CD4-positive, alpha-beta memory T cell (primary cell): ENCODE data around the gene POLE. TPM values are rescaled to one million over a fixed set of nuclear protein-coding genes. Genes with fewer than 3 reads are reported as not detected.
A peak's percentile ranks its signal among the peaks of the same experiment; 100 is the strongest.

ENCODE experiments used
- CTCF ChIA-PET: fragments of 350-600 bp; sonication (Branson Sonifier 250); formaldehyde crosslinking; loops from one replicate; lab custom pipeline; 2021; ENCODE audit warnings: inconsistent platforms; ENCODE audit not compliant: partially characterized antibody; lab: Charles Lee
- POLR2A ChIA-PET: fragments of 350-600 bp; sonication (Branson Sonifier 250); formaldehyde crosslinking; loops from one replicate; lab custom pipeline; 2021; ENCODE audit not compliant: partially characterized antibody; lab: Charles Lee
- DNase-seq, 5 donors: peaks; one replicate each; pipeline versions ENCODE4 v3.0.0 to v3.0.0-alpha.2; 2020 to 2022; ENCODE audit warnings: mixed read lengths in 1 of 5
- H3K27ac ChIP-seq: one replicate; pipeline ENCODE4 v1.7.0; 2013; ENCODE audit warnings: low read depth, low read length
- H3K27me3 ChIP-seq: 2 replicates; pipeline ENCODE4 v1.7.0; 2013; ENCODE audit warnings: mild to moderate bottlenecking, low read length, moderate library complexity; ENCODE audit not compliant: insufficient read depth
- H3K36me3 ChIP-seq: 2 replicates; pipeline ENCODE4 v1.7.0; 2013; ENCODE audit warnings: mild to moderate bottlenecking, low read length, moderate library complexity; ENCODE audit not compliant: insufficient read depth
- H3K4me1 ChIP-seq: 2 replicates; pipeline ENCODE4 v1.7.0; 2013; ENCODE audit warnings: mild to moderate bottlenecking, low read length, moderate library complexity; ENCODE audit not compliant: insufficient read depth
- H3K4me3 ChIP-seq, 2 donors: one replicate each; pipeline ENCODE4 v1.7.0; 2013; ENCODE audit warnings: low read length in 2 of 2, mild to moderate bottlenecking in 1 of 2
- H3K9me3 ChIP-seq, 2 donors: one replicate each; pipeline ENCODE4 v1.7.0; 2013; ENCODE audit warnings: low read length in 2 of 2, control low read depth in 1 of 2; ENCODE audit not compliant: control insufficient read depth in 1 of 2
- H3K27ac Mint-ChIP-seq, 7 donors: one replicate each; pipeline ENCODE4 v1.8.0; 2020 to 2021; ENCODE audit warnings: mixed read lengths in 7 of 7, mild to moderate bottlenecking in 6 of 7, inconsistent platforms in 3 of 7, moderate library complexity in 3 of 7
- H3K27me3 Mint-ChIP-seq, 2 donors: one replicate each; pipeline ENCODE4 v1.8.0; 2020 to 2021; ENCODE audit warnings: mixed read lengths in 2 of 2
- H3K36me3 Mint-ChIP-seq, 2 donors: one replicate each; pipeline ENCODE4 v1.8.0; 2020 to 2021; ENCODE audit warnings: mixed read lengths in 2 of 2, inconsistent platforms in 1 of 2, mild to moderate bottlenecking in 1 of 2
- H3K4me1 Mint-ChIP-seq, 4 donors: one replicate each; pipeline ENCODE4 v1.8.0; 2020 to 2021; ENCODE audit warnings: mixed read lengths in 4 of 4, mild to moderate bottlenecking in 1 of 4
- H3K4me3 Mint-ChIP-seq, 8 donors: one replicate each; pipeline ENCODE4 v1.8.0; 2020 to 2021; ENCODE audit warnings: mixed read lengths in 8 of 8, mild to moderate bottlenecking in 7 of 8, moderate library complexity in 6 of 8, inconsistent platforms in 3 of 8
- H3K9me3 Mint-ChIP-seq, 8 donors: one replicate each; pipeline ENCODE4 v1.8.0; 2020 to 2021; ENCODE audit warnings: mixed read lengths in 8 of 8, mild to moderate bottlenecking in 5 of 8, inconsistent platforms in 3 of 8, moderate library complexity in 1 of 8
- intact Hi-C: fragments of 100-400 bp; cut with micrococcal nuclease; formaldehyde crosslinking; loops from one replicate; pipeline ENCODE4 v1.15.1; 2023
- polyA plus RNA-seq, 2 donors: library from polyadenylated mRNA; unstranded; fragments of 300-500 nt; fragmentation: Illumina TruSeq; gene quantifications; one replicate each; pipeline ENCODE4 v1.2.3, GENCODE V29; 2021
- total RNA-seq, 2 experiments: library from RNA; stranded (reverse); gene quantifications; one replicate each; pipeline ENCODE4 v1.2.3, GENCODE V29; 2021

The POLE gene
- total and polyA plus RNA-seq, 4 experiments from 2014 or later: 2.2 to 75.4 (median 37.9) TPM

- Histone ChIP-seq H3K9me3 (no peaks in the 10 kb centered on the region), H3K27me3 (no peaks in the 10 kb centered on the region), H3K4me1 (no peaks in the 10 kb centered on the region), H3K36me3 (peaks cover 7% of the 10 kb centered on the region), H3K4me3 (no peak overlapping the region), H3K27ac (no peak overlapping the region)
- peaks cover 8 to 9% of the 10 kb centered on the region in 2 donors for H3K36me3 Mint-ChIP-seq
- intact Hi-C loops: no loop called here
- H3K27ac Mint-ChIP-seq: peak overlapping the region in 1 of 7 donors; percentile 68
- no peak for DNase-seq
- no peak overlapping the region for H3K4me3 Mint-ChIP-seq
- ChIA-PET CTCF (no interaction called here), POLR2A (no interaction called here)
- H3K27me3 Mint-ChIP-seq: no peaks in the 10 kb centered on the region
- no peaks in the 10 kb centered on the region for H3K4me1 Mint-ChIP-seq
- H3K9me3 Mint-ChIP-seq: no peaks in the 10 kb centered on the region
Observed at GRCh38 chr12:132584429-132584828, 102.7 kb downstream of the POLE start.

GRCh38 chr12:132583736-132584135 is 103.4 kb downstream of the POLE start:
- no peak overlapping the region for H3K4me3 Mint-ChIP-seq
- no peak overlapping the region for H3K27ac Mint-ChIP-seq
- peaks cover 12% of the 10 kb centered on the region in 2 donors for H3K36me3 Mint-ChIP-seq
- no peak overlapping the region for H3K27ac ChIP-seq
- no peaks in the 10 kb centered on the region for H3K9me3 ChIP-seq
- intact Hi-C loops: no loop called here
- no peak overlapping the region for H3K4me3 ChIP-seq
- CTCF ChIA-PET: no interaction called here
- no peak for DNase-seq
- POLR2A ChIA-PET: no interaction called here
- no peaks in the 10 kb centered on the region for H3K27me3 ChIP-seq
- no peaks in the 10 kb centered on the region for H3K9me3 Mint-ChIP-seq
- H3K4me1 ChIP-seq: no peaks in the 10 kb centered on the region
- no peaks in the 10 kb centered on the region for H3K27me3 Mint-ChIP-seq
- H3K4me1 Mint-ChIP-seq: peaks cover 0 to 1% (median 0%) of the 10 kb centered on the region in 4 donors
- H3K36me3 ChIP-seq: peaks cover 7% of the 10 kb centered on the region

DNA sequence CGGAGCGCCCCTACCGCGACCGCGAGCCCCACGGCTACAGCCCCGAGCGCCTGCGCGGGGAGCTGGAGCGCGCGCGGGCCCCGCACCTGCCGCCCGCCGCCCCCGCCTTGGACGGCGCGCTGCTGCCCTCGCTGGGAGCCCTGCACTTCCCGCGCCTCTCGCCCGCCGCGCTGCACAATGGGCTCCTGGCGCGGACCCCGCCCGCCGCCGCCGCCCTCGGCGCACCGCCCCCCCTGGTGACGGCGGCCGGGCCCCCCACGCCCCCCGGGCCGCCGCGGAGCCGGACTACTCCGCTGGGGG is 103.8 kb downstream of the POLE start:
- H3K36me3 Mint-ChIP-seq: peaks cover 12 to 14% of the 10 kb centered on the region in 2 donors
- ChIA-PET POLR2A (no interaction called here), CTCF (no interaction called here)
- peaks cover 7% of the 10 kb centered on the region for H3K36me3 ChIP-seq
- no peak overlapping the region for H3K4me3 ChIP-seq
- no peaks in the 10 kb centered on the region for H3K27me3 ChIP-seq
- no peaks in the 10 kb centered on the region for H3K27me3 Mint-ChIP-seq
- no peak for DNase-seq
- H3K4me3 Mint-ChIP-seq: no peak overlapping the region
- H3K9me3 ChIP-seq: no peaks in the 10 kb centered on the region
- no peaks in the 10 kb centered on the region for H3K4me1 ChIP-seq
- no peak overlapping the region for H3K27ac ChIP-seq
- H3K9me3 Mint-ChIP-seq: no peaks in the 10 kb centered on the region
- H3K4me1 Mint-ChIP-seq: peaks cover 0 to 2% (median 0%) of the 10 kb centered on the region in 4 donors
- H3K27ac Mint-ChIP-seq: no peak overlapping the region
- intact Hi-C loops: no loop called here

GRCh38 chr12:132582582-132583410 is 104.3 kb downstream of the POLE start:
- Mint-ChIP-seq H3K36me3 (peaks cover 16 to 17% of the 10 kb centered on the region in 2 donors), H3K9me3 (no peaks in the 10 kb centered on the region), H3K27me3 (no peaks in the 10 kb centered on the region), H3K4me3 (no peak overlapping the region), H3K4me1 (peaks cover 0 to 2% (median 0%) of the 10 kb centered on the region in 4 donors), H3K27ac (no peak overlapping the region)
- Histone ChIP-seq H3K27ac (no peak overlapping the region), H3K4me1 (no peaks in the 10 kb centered on the region), H3K9me3 (no peaks in the 10 kb centered on the region), H3K27me3 (no peaks in the 10 kb centered on the region), H3K4me3 (no peak overlapping the region), H3K36me3 (peaks cover 7% of the 10 kb centered on the region)
- ChIA-PET CTCF (no interaction called here), POLR2A (no interaction called here)
- intact Hi-C loops: no loop called here
- no peak for DNase-seq

DNA sequence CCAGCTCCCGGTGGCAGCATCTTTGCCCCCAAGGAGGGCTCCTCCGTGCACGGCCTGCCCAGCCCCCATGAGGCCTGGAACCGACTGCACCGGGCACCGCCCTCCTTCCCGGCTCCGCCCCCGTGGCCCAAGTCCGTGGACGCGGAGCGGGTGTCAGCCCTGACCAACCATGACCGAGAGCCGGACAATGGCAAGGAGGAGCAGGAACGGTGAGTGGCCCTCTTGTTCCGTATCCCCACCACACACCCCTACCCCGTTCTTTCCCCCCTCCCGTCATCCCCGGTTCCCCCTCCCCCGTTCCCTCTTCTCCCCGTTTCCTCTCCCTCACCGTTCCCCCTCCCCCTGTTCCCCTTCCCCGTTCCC is 105.1 kb downstream of the POLE start:
- Mint-ChIP-seq H3K4me1 (peaks cover 0 to 2% (median 0%) of the 10 kb centered on the region in 4 donors), H3K9me3 (no peaks in the 10 kb centered on the region), H3K4me3 (no peak overlapping the region), H3K36me3 (peaks cover 18% of the 10 kb centered on the region in 2 donors), H3K27ac (no peak overlapping the region), H3K27me3 (no peaks in the 10 kb centered on the region)
- no peak for DNase-seq
- no peaks in the 10 kb centered on the region for H3K27me3 ChIP-seq
- H3K4me3 ChIP-seq: no peak overlapping the region
- intact Hi-C loops: no loop called here
- H3K9me3 ChIP-seq: no peaks in the 10 kb centered on the region
- POLR2A ChIA-PET: no interaction called here
- H3K36me3 ChIP-seq: peaks cover 7% of the 10 kb centered on the region
- no peak overlapping the region for H3K27ac ChIP-seq
- H3K4me1 ChIP-seq: no peaks in the 10 kb centered on the region
- CTCF ChIA-PET: no interaction called here

GRCh38 chr12:132581348-132582057 is 105.6 kb downstream of the POLE start:
- no peak for DNase-seq
- Histone ChIP-seq H3K27me3 (no peaks in the 10 kb centered on the region), H3K4me3 (no peak overlapping the region), H3K36me3 (peaks cover 7% of the 10 kb centered on the region), H3K27ac (no peak overlapping the region), H3K9me3 (no peaks in the 10 kb centered on the region), H3K4me1 (no peaks in the 10 kb centered on the region)
- CTCF ChIA-PET: no interaction called here
- Mint-ChIP-seq H3K27me3 (no peaks in the 10 kb centered on the region), H3K9me3 (no peaks in the 10 kb centered on the region), H3K36me3 (peaks cover 18% of the 10 kb centered on the region in 2 donors), H3K27ac (no peak overlapping the region), H3K4me3 (no peak overlapping the region), H3K4me1 (peaks cover 0 to 2% (median 0%) of the 10 kb centered on the region in 4 donors)
- intact Hi-C loops: no loop called here
- POLR2A ChIA-PET: no interaction called here

- H3K4me3 ChIP-seq: no peak overlapping the region
- ChIA-PET POLR2A (no interaction called here), CTCF (no interaction called here)
- intact Hi-C loops: no loop called here
- H3K27ac Mint-ChIP-seq: no peak overlapping the region
- no peak overlapping the region for H3K4me3 Mint-ChIP-seq
- H3K27ac ChIP-seq: no peak overlapping the region
- no peaks in the 10 kb centered on the region for H3K27me3 ChIP-seq
- peaks cover 7% of the 10 kb centered on the region for H3K36me3 ChIP-seq
- H3K9me3 Mint-ChIP-seq: no peaks in the 10 kb centered on the region
- H3K9me3 ChIP-seq: no peaks in the 10 kb centered on the region
- no peaks in the 10 kb centered on the region for H3K27me3 Mint-ChIP-seq
- peaks cover 0 to 2% (median 0%) of the 10 kb centered on the region in 4 donors for H3K4me1 Mint-ChIP-seq
- H3K36me3 Mint-ChIP-seq: peaks cover 18% of the 10 kb centered on the region in 2 donors
- H3K4me1 ChIP-seq: no peaks in the 10 kb centered on the region
- DNase-seq: no peak
Observed at GRCh38 chr12:132580701-132581292, 106.3 kb downstream of the POLE start.
